Measurements from ENCODE around the gene CALML3. TPM values are rescaled to one million over a fixed set of nuclear protein-coding genes. Genes with fewer than 3 reads are reported as not detected.
A peak's percentile ranks its signal among the peaks of the same experiment; 100 is the strongest.

The CALML3 gene
- total and polyA plus RNA-seq, 12 donors, result 0.04 TPM; not detected in 11

GRCh38 chr10:5569568-5569967 is 44.8 kb downstream of the CALML3 start:
- H3K36me3 ChIP-seq, result no peaks in the 10 kb centered on the region
- intact Hi-C loops (cut with DNase I), result no loop called here
- ATAC-seq (no peak), DNase-seq (no peak)
- no peaks in the 10 kb centered on the region for H3K27me3 ChIP-seq
- WGBS, 2 donors, result 80 to 90% methylated on average over 2 of the region's 2 CpGs
- H3K9me3 ChIP-seq, result no peaks in the 10 kb centered on the region
- no peak overlapping the region for H3K4me3 ChIP-seq
- no peak overlapping the region for H3K27ac ChIP-seq
- H3K4me1 ChIP-seq, result peaks cover 0 to 7% (median 0%) of the 10 kb centered on the region in 9 donors
- TF ChIP-seq CTCF (IDR thresholded peaks at IDR 0.05), result no peak

- H3K4me1 ChIP-seq, result peaks cover 0 to 7% (median 0%) of the 10 kb centered on the region in 9 donors
- intact Hi-C loops (cut with DNase I), result no loop called here
- no peaks in the 10 kb centered on the region for H3K36me3 ChIP-seq
- no peak for ATAC-seq
- H3K9me3 ChIP-seq, result no peaks in the 10 kb centered on the region
- no peak for TF ChIP-seq CTCF (IDR thresholded peaks at IDR 0.05)
- H3K27ac ChIP-seq, result no peak overlapping the region
- WGBS, 2 donors, result 90 to 91% methylated on average over 24 of the region's 24 CpGs
- DNase-seq, result no peak
- H3K4me3 ChIP-seq, result no peak overlapping the region
- H3K27me3 ChIP-seq, result no peaks in the 10 kb centered on the region
Observed at GRCh38 chr10:5570007-5570655, 45.4 kb downstream of the CALML3 start.

- ATAC-seq (peak in 1 of 8 donors; percentile 41), DNase-seq (no peak)
- no peak overlapping the region for H3K4me3 ChIP-seq
- no peak for TF ChIP-seq CTCF (IDR thresholded peaks at IDR 0.05)
- intact Hi-C loops (cut with DNase I), result no loop called here
- 74 to 76% methylated on average over 13 of the region's 13 CpGs for WGBS, 2 donors
- H3K9me3 ChIP-seq, result no peaks in the 10 kb centered on the region
- no peaks in the 10 kb centered on the region for H3K27me3 ChIP-seq
- no peaks in the 10 kb centered on the region for H3K36me3 ChIP-seq
- H3K27ac ChIP-seq, result no peak overlapping the region
- H3K4me1 ChIP-seq, result peaks cover 0 to 7% (median 0%) of the 10 kb centered on the region in 9 donors
Observed at GRCh38 chr10:5570979-5571810, 46.4 kb downstream of the CALML3 start.

GRCh38 chr10:5571826-5572225 is 47.1 kb downstream of the CALML3 start:
- ATAC-seq, result no peak
- WGBS, 2 donors, result 95 to 96% methylated on average over 6 of the region's 6 CpGs
- intact Hi-C loops (cut with DNase I), result no loop called here
- Histone ChIP-seq H3K36me3 (no peaks in the 10 kb centered on the region), H3K9me3 (no peaks in the 10 kb centered on the region), H3K4me3 (no peak overlapping the region), H3K4me1 (peaks cover 0 to 7% (median 0%) of the 10 kb centered on the region in 9 donors), H3K27ac (no peak overlapping the region), H3K27me3 (no peaks in the 10 kb centered on the region)
- no peak for TF ChIP-seq CTCF (IDR thresholded peaks at IDR 0.05)
- DNase-seq, result no peak

Data from heart right ventricle (tissue), 16 donors.